GM19395 (cell line): ENCODE data around the gene BMPR1A.

Experiments
- ATAC-seq: cut with Tn5 transposase; IDR thresholded peaks from one replicate; pipeline ENCODE4 v1.9.1; 2021; ENCODE audit warnings: mild to moderate bottlenecking, moderate library complexity; ENCODE audit not compliant: unreplicated experiment

The BMPR1A gene

GRCh38 chr10:86756511-86757112, at the start of gene BMPR1A:
Gene BMPR1A (plus strand): TSS chr10:86756619. CDS start chr10:86876019, 119,400 bp downstream.
- ATAC-seq = peak; percentile 41

- no peak for ATAC-seq
These were observed 49.4 kb upstream of the BMPR1A start for GRCh38 chr10:86706977-86707376.

- no peak for ATAC-seq
These were observed 48.9 kb upstream of the BMPR1A start for GRCh38 chr10:86707505-86707904.

GRCh38 chr10:86708068-86708782, 48.2 kb upstream of the BMPR1A start:
- no peak for ATAC-seq

GRCh38 chr10:86708783-86709380, 47.5 kb upstream of the BMPR1A start:
- no peak for ATAC-seq

GRCh38 chr10:86709396-86710185, 46.8 kb upstream of the BMPR1A start:
- ATAC-seq = no peak

GRCh38 chr10:86710987-86711512, 45.4 kb upstream of the BMPR1A start:
- ATAC-seq = peak; percentile 79

GRCh38 chr10:86711513-86712316, 44.7 kb upstream of the BMPR1A start:
- ATAC-seq = peak; percentile 44

GRCh38 chr10:86712317-86712707, 44.1 kb upstream of the BMPR1A start:
- peak; percentile 37 for ATAC-seq

- ATAC-seq = no peak
These were observed 41.1 kb upstream of the BMPR1A start for GRCh38 chr10:86715156-86715795.

- ATAC-seq = no peak
These were observed 40.6 kb upstream of the BMPR1A start for GRCh38 chr10:86715836-86716235.

- ATAC-seq = no peak
These were observed 40.0 kb upstream of the BMPR1A start for GRCh38 chr10:86716466-86716865.

- ATAC-seq = no peak
These were observed 37.9 kb upstream of the BMPR1A start for GRCh38 chr10:86718556-86718955.

GRCh38 chr10:86721232-86721631, 35.2 kb upstream of the BMPR1A start:
- ATAC-seq = no peak

GRCh38 chr10:86723009-86723408, 33.4 kb upstream of the BMPR1A start:
- no peak for ATAC-seq

GRCh38 chr10:86724445-86724844, 32.0 kb upstream of the BMPR1A start:
- no peak for ATAC-seq

- ATAC-seq = no peak
These were observed 30.3 kb upstream of the BMPR1A start for GRCh38 chr10:86725980-86726676.

GRCh38 chr10:86726677-86726999, 29.8 kb upstream of the BMPR1A start:
- no peak for ATAC-seq

- ATAC-seq = no peak
These were observed 28.9 kb upstream of the BMPR1A start for GRCh38 chr10:86727470-86727869.
